Measurements from ENCODE around the gene LRRC10B. TPM values are rescaled to one million over a fixed set of nuclear protein-coding genes. Genes with fewer than 3 reads are reported as not detected.

Gene LRRC10B
- total and polyA plus RNA-seq, 3 donors from 2014 or later, result 4.8 to 6.4 (median 5.5) TPM

DNA sequence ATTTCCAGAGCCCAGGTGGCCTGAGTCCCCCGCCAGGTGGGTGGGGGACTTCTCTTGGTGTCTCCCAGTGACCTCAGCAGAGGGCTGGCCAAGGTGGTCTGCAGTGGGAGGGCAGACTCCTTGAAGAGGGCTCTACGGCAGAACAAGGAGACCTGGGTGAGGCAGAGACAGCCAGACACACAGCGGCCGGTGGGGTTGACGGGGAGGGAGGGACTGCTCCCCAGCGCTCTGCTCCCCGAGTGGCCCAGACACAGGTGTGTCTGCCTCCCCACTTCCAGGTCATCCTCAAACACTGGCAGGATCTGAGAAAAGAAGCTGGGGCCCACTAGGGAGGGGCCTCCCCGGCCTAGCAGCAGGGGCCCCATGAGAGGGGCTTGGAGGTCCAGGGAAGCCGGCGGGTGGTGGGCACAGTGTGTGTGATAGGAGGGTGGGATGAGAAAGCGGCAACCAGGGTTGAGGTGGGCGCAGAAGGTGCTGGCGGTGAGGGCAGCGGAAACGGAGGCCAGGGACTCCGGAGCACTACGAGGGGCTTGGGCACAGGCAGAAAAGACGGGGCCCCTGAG lies 42.2 kb downstream of the LRRC10B start:
- Histone ChIP-seq H3K4me1 (no peaks in the 10 kb centered on the region), H3K36me3 (ENCODE audit: low read depth, missing control alignments) (no peaks in the 10 kb centered on the region), H3K4me3 (no peak overlapping the region), H3K27ac (no peak overlapping the region), H3K27me3 (no peaks in the 10 kb centered on the region), H3K9me3 (no peaks in the 10 kb centered on the region)
- no peak for DNase-seq
- no peak for TF ChIP-seq POLR2A (IDR thresholded peaks at IDR 0.05)
- TF ChIP-seq, protein P1, sequence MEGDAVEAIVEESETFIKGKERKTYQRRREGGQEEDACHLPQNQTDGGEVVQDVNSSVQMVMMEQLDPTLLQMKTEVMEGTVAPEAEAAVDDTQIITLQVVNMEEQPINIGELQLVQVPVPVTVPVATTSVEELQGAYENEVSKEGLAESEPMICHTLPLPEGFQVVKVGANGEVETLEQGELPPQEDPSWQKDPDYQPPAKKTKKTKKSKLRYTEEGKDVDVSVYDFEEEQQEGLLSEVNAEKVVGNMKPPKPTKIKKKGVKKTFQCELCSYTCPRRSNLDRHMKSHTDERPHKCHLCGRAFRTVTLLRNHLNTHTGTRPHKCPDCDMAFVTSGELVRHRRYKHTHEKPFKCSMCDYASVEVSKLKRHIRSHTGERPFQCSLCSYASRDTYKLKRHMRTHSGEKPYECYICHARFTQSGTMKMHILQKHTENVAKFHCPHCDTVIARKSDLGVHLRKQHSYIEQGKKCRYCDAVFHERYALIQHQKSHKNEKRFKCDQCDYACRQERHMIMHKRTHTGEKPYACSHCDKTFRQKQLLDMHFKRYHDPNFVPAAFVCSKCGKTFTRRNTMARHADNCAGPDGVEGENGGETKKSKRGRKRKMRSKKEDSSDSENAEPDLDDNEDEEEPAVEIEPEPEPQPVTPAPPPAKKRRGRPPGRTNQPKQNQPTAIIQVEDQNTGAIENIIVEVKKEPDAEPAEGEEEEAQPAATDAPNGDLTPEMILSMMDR (IDR thresholded peaks at IDR 0.05), result no peak
- intact Hi-C loops (cut with DNase I; ENCODE audit: low total_unique reads), result no loop called here
- WGBS, 2 donors, result 92 to 93% methylated on average over 17 to 18 of the region's 18 CpGs

- no peaks in the 10 kb centered on the region for H3K36me3 ChIP-seq (ENCODE audit: low read depth, missing control alignments)
- no peak overlapping the region for H3K4me3 ChIP-seq
- intact Hi-C loops (cut with DNase I; ENCODE audit: low total_unique reads), result no loop called here
- peak; percentile 26 for DNase-seq
- H3K9me3 ChIP-seq, result no peaks in the 10 kb centered on the region
- no peak for TF ChIP-seq POLR2A (IDR thresholded peaks at IDR 0.05)
- TF ChIP-seq, protein P1 (IDR thresholded peaks at IDR 0.05), result no peak
- H3K4me1 ChIP-seq, result no peaks in the 10 kb centered on the region
- 62 to 68% methylated on average over 12 of the region's 12 CpGs for WGBS, 2 donors
- H3K27me3 ChIP-seq, result no peaks in the 10 kb centered on the region
- no peak overlapping the region for H3K27ac ChIP-seq
Measured at GRCh38 chr11:61551634-61552033, 43.1 kb downstream of the LRRC10B start.

- no peak for DNase-seq
- Histone ChIP-seq H3K9me3 (no peaks in the 10 kb centered on the region), H3K36me3 (ENCODE audit: low read depth, missing control alignments) (no peaks in the 10 kb centered on the region), H3K27ac (no peak overlapping the region), H3K27me3 (no peaks in the 10 kb centered on the region), H3K4me3 (no peak overlapping the region), H3K4me1 (no peaks in the 10 kb centered on the region)
- 85% methylated on average over 13 of the region's 13 CpGs; no CpG with 5 or more reads in 1 of the 2 donors for WGBS, 2 donors
- TF ChIP-seq, protein P1 (IDR thresholded peaks at IDR 0.05), result no peak
- no peak for TF ChIP-seq POLR2A (IDR thresholded peaks at IDR 0.05)
- intact Hi-C loops (cut with DNase I; ENCODE audit: low total_unique reads), result no loop called here
Measured at GRCh38 chr11:61552108-61552635, 43.6 kb downstream of the LRRC10B start.

GRCh38 chr11:61553373-61554171 lies 45.0 kb downstream of the LRRC10B start:
- WGBS, 2 donors, result 77 to 78% methylated on average over 11 to 15 of the region's 15 CpGs
- no peak overlapping the region for H3K27ac ChIP-seq
- no peaks in the 10 kb centered on the region for H3K9me3 ChIP-seq
- no peaks in the 10 kb centered on the region for H3K36me3 ChIP-seq (ENCODE audit: low read depth, missing control alignments)
- H3K4me3 ChIP-seq, result no peak overlapping the region
- no peaks in the 10 kb centered on the region for H3K4me1 ChIP-seq
- H3K27me3 ChIP-seq, result no peaks in the 10 kb centered on the region
- intact Hi-C loops (cut with DNase I; ENCODE audit: low total_unique reads), result no loop called here
- no peak for DNase-seq
- TF ChIP-seq, protein P1 (IDR thresholded peaks at IDR 0.05), result no peak
- TF ChIP-seq POLR2A (IDR thresholded peaks at IDR 0.05), result no peak
